Testis (tissue), 2 donors: ENCODE measurements around the gene VSTM1.

Experiments
- POLR2A ChIP-seq: fragments of 450-650 bp; IDR thresholded peaks from one replicate; pipeline ENCODE4 v1.6.1; 2017; ENCODE audit warnings: antibody characterized with exemption, mild to moderate bottlenecking, moderate library complexity
- TF ChIP-seq, protein P1 (sequence below), 3 experiments: fragments of 450-650 bp in 2 of 3; fragments of 200-600 bp in 1 of 3; sonication (generic) in 1 of 3; IDR thresholded peaks; one replicate each; pipeline ENCODE4 v1.5.1; 2016 to 2019; ENCODE audit warnings: antibody characterized with exemption in 3 of 3, mild to moderate bottlenecking in 2 of 3, moderate library complexity in 1 of 3

DNA sequence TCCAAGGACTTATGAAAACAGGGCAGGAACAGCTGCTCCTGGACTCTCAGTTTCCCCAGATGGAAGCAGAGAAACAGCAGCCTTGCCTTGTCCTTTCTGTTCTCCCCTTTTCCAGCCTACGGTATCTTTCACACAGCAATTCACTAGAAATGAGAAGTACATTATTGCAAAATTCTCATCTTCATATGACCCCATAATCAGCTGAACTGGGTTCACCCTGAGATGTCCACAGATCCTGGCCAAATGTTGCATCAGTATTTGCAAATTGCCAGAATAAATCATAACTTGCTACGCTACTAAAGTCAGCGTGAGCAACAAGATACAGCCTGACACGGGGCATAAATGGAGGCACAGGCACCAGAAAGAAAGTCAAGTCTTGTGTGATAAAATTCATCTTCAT is 16.1 kb downstream of the VSTM1 start:
- TF ChIP-seq, protein P1, sequence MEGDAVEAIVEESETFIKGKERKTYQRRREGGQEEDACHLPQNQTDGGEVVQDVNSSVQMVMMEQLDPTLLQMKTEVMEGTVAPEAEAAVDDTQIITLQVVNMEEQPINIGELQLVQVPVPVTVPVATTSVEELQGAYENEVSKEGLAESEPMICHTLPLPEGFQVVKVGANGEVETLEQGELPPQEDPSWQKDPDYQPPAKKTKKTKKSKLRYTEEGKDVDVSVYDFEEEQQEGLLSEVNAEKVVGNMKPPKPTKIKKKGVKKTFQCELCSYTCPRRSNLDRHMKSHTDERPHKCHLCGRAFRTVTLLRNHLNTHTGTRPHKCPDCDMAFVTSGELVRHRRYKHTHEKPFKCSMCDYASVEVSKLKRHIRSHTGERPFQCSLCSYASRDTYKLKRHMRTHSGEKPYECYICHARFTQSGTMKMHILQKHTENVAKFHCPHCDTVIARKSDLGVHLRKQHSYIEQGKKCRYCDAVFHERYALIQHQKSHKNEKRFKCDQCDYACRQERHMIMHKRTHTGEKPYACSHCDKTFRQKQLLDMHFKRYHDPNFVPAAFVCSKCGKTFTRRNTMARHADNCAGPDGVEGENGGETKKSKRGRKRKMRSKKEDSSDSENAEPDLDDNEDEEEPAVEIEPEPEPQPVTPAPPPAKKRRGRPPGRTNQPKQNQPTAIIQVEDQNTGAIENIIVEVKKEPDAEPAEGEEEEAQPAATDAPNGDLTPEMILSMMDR (IDR thresholded peaks at IDR 0.05): no peak
- TF ChIP-seq POLR2A: no peak
